ENCODE data around the gene SAMD4B. TPM values are rescaled to one million over a fixed set of nuclear protein-coding genes. Genes with fewer than 3 reads are reported as not detected.

The SAMD4B gene
- total RNA-seq, 2 experiments from 2014 or later: 40.2 to 45.6 TPM

- H3K9me3 Mint-ChIP-seq: no peaks in the 10 kb centered on the region
- ChIA-PET CTCF (interaction anchor here (1.8 to 4.1 kb wide), 3 partner anchors 9 to 65 kb away, joined by 5 to 46 read pairs (median 8); partner anchors contain the start of genes MED29, PAF1 and SAMD4B), POLR2A (interaction anchor here (1.1 to 2.8 kb wide), 2 partner anchors 9 to 71 kb away, joined by 3 to 10 read pairs; no protein-coding TSS in a partner anchor)
- H3K27ac Mint-ChIP-seq: peak within 1 kb of the TSS; percentile 97
- peaks cover 54% of the 10 kb centered on the region for H3K4me1 Mint-ChIP-seq
- no peaks in the 10 kb centered on the region for H3K27me3 Mint-ChIP-seq
- H3K4me3 Mint-ChIP-seq: peak within 1 kb of the TSS; percentile 87
- DNase-seq: peak; percentile 89
- H3K36me3 Mint-ChIP-seq (ENCODE audit: low read depth): peaks cover 37% of the 10 kb centered on the region
Observed at GRCh38 chr19:39406656-39407409, 64.6 kb downstream of the SAMD4B start, which contains the start of gene ZFP36. Gene ZFP36 (plus strand): TSS chr19:39406847. CDS start chr19:39406905, 58 bp downstream.

GRCh38 chr19:39407410-39407659, 65.1 kb downstream of the SAMD4B start:
- H3K27ac Mint-ChIP-seq: peak overlapping the region; percentile 97
- peak overlapping the region; percentile 87 for H3K4me3 Mint-ChIP-seq
- ChIA-PET POLR2A (interaction anchor here (2.8 kb wide), 1 partner anchor 9 kb away, joined by 10 read pairs; no protein-coding TSS in a partner anchor), CTCF (interaction anchor here (1.1 to 4.1 kb wide), 5 partner anchors 10 to 65 kb away, joined by 3 to 46 read pairs (median 5); partner anchors contain the start of genes MED29, PAF1 and SAMD4B)
- H3K9me3 Mint-ChIP-seq: no peaks in the 10 kb centered on the region
- peaks cover 53% of the 10 kb centered on the region for H3K4me1 Mint-ChIP-seq
- H3K36me3 Mint-ChIP-seq (ENCODE audit: low read depth): peaks cover 37% of the 10 kb centered on the region
- no peak for DNase-seq
- peaks cover 1% of the 10 kb centered on the region for H3K27me3 Mint-ChIP-seq

DNA sequence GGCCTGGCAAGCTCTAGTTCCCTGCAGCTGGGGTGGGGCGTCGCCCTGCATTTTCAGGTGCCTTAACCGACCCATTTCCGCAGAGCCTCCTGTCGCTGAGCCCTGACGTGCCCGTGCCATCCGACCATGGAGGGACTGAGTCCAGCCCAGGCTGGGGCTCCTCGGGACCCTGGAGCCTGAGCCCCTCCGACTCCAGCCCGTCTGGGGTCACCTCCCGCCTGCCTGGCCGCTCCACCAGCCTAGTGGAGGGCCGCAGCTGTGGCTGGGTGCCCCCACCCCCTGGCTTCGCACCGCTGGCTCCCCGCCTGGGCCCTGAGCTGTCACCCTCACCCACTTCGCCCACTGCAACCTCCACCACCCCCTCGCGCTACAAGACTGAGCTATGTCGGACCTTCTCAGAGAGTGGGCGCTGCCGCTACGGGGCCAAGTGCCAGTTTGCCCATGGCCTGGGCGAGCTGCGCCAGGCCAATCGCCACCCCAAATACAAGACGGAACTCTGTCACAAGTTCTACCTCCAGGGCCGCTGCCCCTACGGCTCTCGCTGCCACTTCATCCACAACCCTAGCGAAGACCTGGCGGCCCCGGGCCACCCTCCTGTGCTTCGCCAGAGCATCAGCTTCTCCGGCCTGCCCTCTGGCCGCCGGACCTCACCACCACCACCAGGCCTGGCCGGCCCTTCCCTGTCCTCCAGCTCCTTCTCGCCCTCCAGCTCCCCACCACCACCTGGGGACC, 65.6 kb downstream of the SAMD4B start:
- peaks cover 1% of the 10 kb centered on the region for H3K27me3 Mint-ChIP-seq
- peak overlapping the region; percentile 97 for H3K27ac Mint-ChIP-seq
- peaks cover 48% of the 10 kb centered on the region for H3K4me1 Mint-ChIP-seq
- peaks cover 37% of the 10 kb centered on the region for H3K36me3 Mint-ChIP-seq (ENCODE audit: low read depth)
- ChIA-PET CTCF (interaction anchor here (0.7 to 4.1 kb wide), 6 partner anchors 10 to 1190 kb away, joined by 3 to 46 read pairs (median 4); partner anchors contain the start of genes MED29, PAF1 and SAMD4B), POLR2A (interaction anchor here (2.8 kb wide), 1 partner anchor 10 kb away, joined by 10 read pairs; no protein-coding TSS in a partner anchor)
- peak overlapping the region; percentile 87 for H3K4me3 Mint-ChIP-seq
- H3K9me3 Mint-ChIP-seq: no peaks in the 10 kb centered on the region
- peak; percentile 89 for DNase-seq

GRCh38 chr19:39408392-39409207, 66.4 kb downstream of the SAMD4B start:
- H3K9me3 Mint-ChIP-seq: no peaks in the 10 kb centered on the region
- peak overlapping the region; percentile 97 for H3K27ac Mint-ChIP-seq
- H3K36me3 Mint-ChIP-seq (ENCODE audit: low read depth): peaks cover 37% of the 10 kb centered on the region
- ChIA-PET CTCF (interaction anchor here (0.7 to 4.1 kb wide), 6 partner anchors 11 to 1189 kb away, joined by 3 to 46 read pairs (median 4); partner anchors contain the start of genes MED29, PAF1 and SAMD4B), POLR2A (interaction anchor here (2.8 kb wide), 1 partner anchor 11 kb away, joined by 10 read pairs; no protein-coding TSS in a partner anchor)
- H3K4me3 Mint-ChIP-seq: peak overlapping the region; percentile 87
- peak; percentile 33 for DNase-seq
- H3K27me3 Mint-ChIP-seq: peaks cover 1% of the 10 kb centered on the region
- peaks cover 48% of the 10 kb centered on the region for H3K4me1 Mint-ChIP-seq

- peak; percentile 87 for DNase-seq
- Mint-ChIP-seq H3K36me3 (ENCODE audit: low read depth) (peaks cover 43% of the 10 kb centered on the region), H3K4me1 (peaks cover 48% of the 10 kb centered on the region), H3K4me3 (peak overlapping the region; percentile 88), H3K27ac (peak overlapping the region; percentile 97), H3K27me3 (peaks cover 1% of the 10 kb centered on the region), H3K9me3 (no peaks in the 10 kb centered on the region)
- CTCF ChIA-PET: interaction anchor here (4.1 kb wide), 1 partner anchor 12 kb away, joined by 46 read pairs; no protein-coding TSS in a partner anchor
- POLR2A ChIA-PET: no interaction called here
Observed at GRCh38 chr19:39409208-39410016, 67.2 kb downstream of the SAMD4B start.

DNA sequence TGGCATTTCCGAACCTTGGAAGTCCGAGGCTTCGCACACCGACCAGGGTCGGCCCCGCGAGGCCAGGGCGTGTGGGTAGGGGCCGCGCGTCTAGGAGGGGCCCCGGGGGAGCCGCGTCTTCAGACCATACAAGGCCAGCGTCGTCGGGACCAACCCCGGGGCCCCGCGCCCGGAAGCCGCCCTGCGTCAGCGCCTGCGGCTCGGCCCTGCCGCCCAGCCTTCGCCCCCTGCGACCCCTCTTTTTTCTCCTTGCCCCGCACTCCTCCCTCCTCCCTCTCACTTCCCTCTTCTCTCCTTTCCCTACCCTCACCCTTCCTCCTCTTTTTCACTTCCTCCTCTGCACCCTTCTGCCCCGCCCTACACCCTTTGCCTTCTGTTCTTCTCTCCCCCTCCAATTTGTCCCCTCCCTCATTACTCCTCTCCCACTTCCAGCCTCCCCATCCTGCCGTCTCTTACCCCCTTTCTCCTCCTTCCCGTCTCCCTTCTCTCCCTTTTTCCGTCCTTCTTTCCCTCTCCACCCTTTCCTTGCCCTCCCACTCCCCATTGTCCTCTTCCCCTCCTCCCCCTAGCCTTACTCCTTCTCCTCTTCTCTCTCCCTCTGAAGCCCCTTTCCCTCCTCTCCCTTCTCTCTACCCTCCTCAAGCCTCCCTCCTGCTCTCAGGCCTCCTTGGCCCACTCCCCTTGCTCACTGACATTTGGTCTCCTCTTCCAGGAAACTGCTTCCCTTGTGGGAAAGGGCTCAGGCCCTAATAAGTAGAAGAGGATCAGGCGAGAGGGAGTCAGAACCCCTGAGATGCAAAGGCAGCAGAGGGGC, 68.0 kb downstream of the SAMD4B start:
- Mint-ChIP-seq H3K36me3 (ENCODE audit: low read depth) (peaks cover 48% of the 10 kb centered on the region), H3K4me1 (peaks cover 46% of the 10 kb centered on the region), H3K27me3 (peaks cover 1% of the 10 kb centered on the region), H3K27ac (peak overlapping the region; percentile 94), H3K9me3 (no peaks in the 10 kb centered on the region), H3K4me3 (peak overlapping the region; percentile 88)
- POLR2A ChIA-PET: no interaction called here
- DNase-seq: peak; percentile 64
- CTCF ChIA-PET: interaction anchor here (4.1 kb wide), 1 partner anchor 13 kb away, joined by 46 read pairs; no protein-coding TSS in a partner anchor

GRCh38 chr19:39410831-39411080, 68.5 kb downstream of the SAMD4B start:
- Mint-ChIP-seq H3K9me3 (no peaks in the 10 kb centered on the region), H3K4me3 (peak overlapping the region; percentile 88), H3K27ac (peak overlapping the region; percentile 94), H3K36me3 (ENCODE audit: low read depth) (peaks cover 50% of the 10 kb centered on the region), H3K27me3 (peaks cover 1% of the 10 kb centered on the region), H3K4me1 (peaks cover 43% of the 10 kb centered on the region)
- ChIA-PET CTCF (interaction anchor here (1.1 to 2.3 kb wide), 7 partner anchors 9 to 480 kb away, joined by 3 to 69 read pairs (median 4); partner anchors contain the start of gene MRPS12), POLR2A (interaction anchor here (1.7 kb wide), 1 partner anchor 13 kb away, joined by 8 read pairs; no protein-coding TSS in a partner anchor)
- DNase-seq: no peak

DNA sequence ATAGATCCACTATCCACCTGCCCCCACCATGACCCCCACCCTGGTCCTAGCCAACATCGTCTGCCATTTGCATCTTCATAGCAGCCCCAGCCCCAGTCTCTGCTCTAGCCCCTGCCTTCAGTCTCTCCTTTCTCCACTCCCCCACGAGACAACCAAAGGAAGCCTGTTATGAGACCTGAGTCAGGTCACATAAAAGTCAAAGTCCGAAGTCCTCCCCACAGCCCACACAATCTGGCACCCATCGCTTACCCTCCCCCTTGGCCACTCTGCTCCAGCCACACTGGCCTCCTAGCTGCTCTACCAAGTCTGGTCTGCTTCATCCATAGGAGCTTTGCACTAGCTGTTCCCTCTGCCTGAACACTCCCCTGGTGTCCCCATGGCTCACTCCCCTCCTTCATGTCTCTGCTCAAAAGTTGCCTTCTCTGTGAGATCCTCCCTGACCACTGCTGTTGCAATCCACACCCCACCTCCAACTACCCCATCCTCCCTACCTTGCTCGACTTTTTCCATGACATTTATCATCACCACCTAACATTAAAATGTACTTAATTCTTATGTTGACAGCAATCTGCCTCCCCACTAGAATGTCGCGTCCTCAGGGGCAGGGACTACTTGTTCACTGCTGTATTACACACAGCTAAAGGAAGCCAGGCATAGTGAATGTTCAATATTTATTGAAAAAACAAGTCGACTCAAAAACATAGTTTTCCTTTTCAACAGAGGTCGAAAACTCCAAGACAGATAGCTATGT, 69.0 kb downstream of the SAMD4B start:
- Mint-ChIP-seq H3K27ac (peak overlapping the region; percentile 94), H3K36me3 (ENCODE audit: low read depth) (peaks cover 50% of the 10 kb centered on the region)

DNA sequence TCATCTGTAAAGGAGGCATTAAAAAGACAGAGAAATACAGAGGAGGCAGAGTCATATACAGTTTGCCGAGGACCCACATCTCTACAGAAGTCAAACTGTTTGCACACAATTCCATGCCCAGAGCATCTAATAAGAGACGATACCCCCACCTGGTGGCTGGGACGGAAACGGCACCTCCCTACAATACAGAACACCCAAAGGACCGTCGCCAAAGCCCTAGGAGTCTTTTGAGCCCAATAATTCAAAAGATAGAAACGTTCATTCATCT, 69.5 kb downstream of the SAMD4B start:
- peaks cover 1% of the 10 kb centered on the region for H3K27me3 Mint-ChIP-seq
- H3K27ac Mint-ChIP-seq: peak overlapping the region; percentile 94
- DNase-seq: peak; percentile 94
- H3K36me3 Mint-ChIP-seq (ENCODE audit: low read depth): peaks cover 50% of the 10 kb centered on the region
- CTCF ChIA-PET: interaction anchor here (0.6 to 2.3 kb wide), 27 partner anchors 10 to 481 kb away, joined by 3 to 69 read pairs (median 4); partner anchors contain the start of genes GMFG, MED29, MRPS12 and PAF1
- H3K4me3 Mint-ChIP-seq: peak overlapping the region; percentile 88
- H3K4me1 Mint-ChIP-seq: peaks cover 38% of the 10 kb centered on the region
- POLR2A ChIA-PET: interaction anchor here (0.7 to 1.7 kb wide), 2 partner anchors 10 to 14 kb away, joined by 5 to 8 read pairs; no protein-coding TSS in a partner anchor
- H3K9me3 Mint-ChIP-seq: no peaks in the 10 kb centered on the region

More for the DNA sequence above, 69.0 kb downstream of the SAMD4B start:
- POLR2A ChIA-PET: interaction anchor here (0.7 to 1.7 kb wide), 2 partner anchors 10 to 13 kb away, joined by 5 to 8 read pairs; no protein-coding TSS in a partner anchor
- peak; percentile 26 for DNase-seq
- H3K4me3 Mint-ChIP-seq: peak overlapping the region; percentile 88
- CTCF ChIA-PET: interaction anchor here (0.6 to 2.3 kb wide), 26 partner anchors 9 to 480 kb away, joined by 3 to 69 read pairs (median 4); partner anchors contain the start of genes GMFG, MED29, MRPS12 and PAF1
- H3K4me1 Mint-ChIP-seq: peaks cover 39% of the 10 kb centered on the region
- H3K9me3 Mint-ChIP-seq: no peaks in the 10 kb centered on the region
- H3K27me3 Mint-ChIP-seq: peaks cover 1% of the 10 kb centered on the region

All from activated CD4-positive, alpha-beta T cell treated with anti-CD3 and anti-CD28 coated beads, Interleukin-2, amount 10 ng/mL, durations not matched to agents 7 days and 5 days (primary cell).